ENCODE measurements around the gene PPM1E. TPM values are rescaled to one million over a fixed set of nuclear protein-coding genes. Genes with fewer than 3 reads are reported as not detected.

The PPM1E gene
- total and polyA plus RNA-seq, 2 experiments from 2014 or later = 0.42 to 0.77 TPM

GRCh38 chr17:58865301-58865700 lies 109.6 kb downstream of the PPM1E start:
- H3K9me3 ChIP-seq (ENCODE audit: low read depth) = no peaks in the 10 kb centered on the region
- no peak overlapping the region for H2AFZ ChIP-seq
- H3K9me2 ChIP-seq (replicated peaks; ENCODE audit: insufficient read depth) = no peaks in the 10 kb centered on the region
- no peaks in the 10 kb centered on the region for H3K4me1 ChIP-seq (ENCODE audit: insufficient read depth)
- no peaks in the 10 kb centered on the region for H3K79me2 ChIP-seq
- H3K27me3 ChIP-seq = no peaks in the 10 kb centered on the region
- no peak for TF ChIP-seq CTCF (IDR thresholded peaks at IDR 0.05; ENCODE audit: poor library complexity)
- no peak for TF ChIP-seq EZH2 (IDR thresholded peaks at IDR 0.05; ENCODE audit: borderline replicate concordance)
- no peak for TF ChIP-seq EZH2phosphoT487 (IDR thresholded peaks at IDR 0.05; ENCODE audit: low read depth, severe bottlenecking, unreplicated experiment)
- no peak for DNase-seq (ENCODE audit: low spot score)
- H4K20me1 ChIP-seq (ENCODE audit: insufficient read depth, poor library complexity, severe bottlenecking) = no peaks in the 10 kb centered on the region
- WGBS (ENCODE audit: low lambda C conversion rate, missing lambda C conversion rate) = 89% methylated on average over 6 of the region's 6 CpGs
- no peak overlapping the region for H3K4me2 ChIP-seq
- H3K27ac ChIP-seq = no peak overlapping the region
- no peak overlapping the region for H3K4me3 ChIP-seq
- no peaks in the 10 kb centered on the region for H3K36me3 ChIP-seq (replicated peaks; ENCODE audit: insufficient read depth, low read depth)

- no peak for TF ChIP-seq CTCF (IDR thresholded peaks at IDR 0.05; ENCODE audit: poor library complexity)
- no peaks in the 10 kb centered on the region for H4K20me1 ChIP-seq (ENCODE audit: insufficient read depth, poor library complexity, severe bottlenecking)
- H3K36me3 ChIP-seq (replicated peaks; ENCODE audit: insufficient read depth, low read depth) = no peaks in the 10 kb centered on the region
- H3K27me3 ChIP-seq = no peaks in the 10 kb centered on the region
- no peak overlapping the region for H2AFZ ChIP-seq
- H3K9me2 ChIP-seq (replicated peaks; ENCODE audit: insufficient read depth) = no peaks in the 10 kb centered on the region
- WGBS (ENCODE audit: low lambda C conversion rate, missing lambda C conversion rate) = 84% methylated on average over 4 of the region's 4 CpGs
- H3K27ac ChIP-seq = no peak overlapping the region
- no peaks in the 10 kb centered on the region for H3K79me2 ChIP-seq
- no peaks in the 10 kb centered on the region for H3K9me3 ChIP-seq (ENCODE audit: low read depth)
- no peak overlapping the region for H3K4me3 ChIP-seq
- DNase-seq (ENCODE audit: low spot score) = no peak
- no peak overlapping the region for H3K4me2 ChIP-seq
- H3K4me1 ChIP-seq (ENCODE audit: insufficient read depth) = no peaks in the 10 kb centered on the region
Measured at GRCh38 chr17:58870747-58871146, 115.1 kb downstream of the PPM1E start.

- Histone ChIP-seq H3K4me3 (no peak overlapping the region), H3K9me2 (replicated peaks; ENCODE audit: insufficient read depth) (no peaks in the 10 kb centered on the region), H3K4me1 (ENCODE audit: insufficient read depth) (no peaks in the 10 kb centered on the region), H3K4me2 (no peak overlapping the region), H3K36me3 (replicated peaks; ENCODE audit: insufficient read depth, low read depth) (no peaks in the 10 kb centered on the region), H3K9me3 (ENCODE audit: low read depth) (no peaks in the 10 kb centered on the region), H4K20me1 (ENCODE audit: insufficient read depth, poor library complexity, severe bottlenecking) (no peaks in the 10 kb centered on the region), H3K27ac (no peak overlapping the region), H3K27me3 (no peaks in the 10 kb centered on the region), H2AFZ (no peak overlapping the region), H3K79me2 (no peaks in the 10 kb centered on the region)
- DNase-seq (ENCODE audit: low spot score) = no peak
- TF ChIP-seq CTCF (IDR thresholded peaks at IDR 0.05; ENCODE audit: poor library complexity) (no peak), EZH2 (IDR thresholded peaks at IDR 0.05; ENCODE audit: borderline replicate concordance) (no peak)
- WGBS (ENCODE audit: low lambda C conversion rate, missing lambda C conversion rate) = 85% methylated on average over 5 of the region's 5 CpGs
Measured at GRCh38 chr17:58873926-58874325, 118.3 kb downstream of the PPM1E start.

- Histone ChIP-seq H3K27ac (no peak overlapping the region), H2AFZ (no peak overlapping the region), H3K27me3 (no peaks in the 10 kb centered on the region), H3K9me2 (replicated peaks; ENCODE audit: insufficient read depth) (no peaks in the 10 kb centered on the region), H3K4me3 (no peak overlapping the region), H3K36me3 (replicated peaks; ENCODE audit: insufficient read depth, low read depth) (no peaks in the 10 kb centered on the region), H3K9me3 (ENCODE audit: low read depth) (no peaks in the 10 kb centered on the region), H3K4me2 (no peak overlapping the region), H4K20me1 (ENCODE audit: insufficient read depth, poor library complexity, severe bottlenecking) (no peaks in the 10 kb centered on the region), H3K79me2 (no peaks in the 10 kb centered on the region), H3K4me1 (ENCODE audit: insufficient read depth) (no peaks in the 10 kb centered on the region)
- TF ChIP-seq EZH2phosphoT487 (IDR thresholded peaks at IDR 0.05; ENCODE audit: low read depth, severe bottlenecking, unreplicated experiment) = no peak
- TF ChIP-seq EZH2 (IDR thresholded peaks at IDR 0.05; ENCODE audit: borderline replicate concordance) = no peak
- TF ChIP-seq CTCF (IDR thresholded peaks at IDR 0.05; ENCODE audit: poor library complexity) = no peak
- no peak for DNase-seq (ENCODE audit: low spot score)
Measured at GRCh38 chr17:58875261-58875660, 119.6 kb downstream of the PPM1E start.
